Measurements from ENCODE around the gene CAMK4. TPM values are rescaled to one million over a fixed set of nuclear protein-coding genes. Genes with fewer than 3 reads are reported as not detected.

CAMK4 gene
- polyA plus RNA-seq, 1 donor (not counting 4 experiments of a cell fraction or from before 2014, with no cell fraction given), result 0.45 TPM

DNA sequence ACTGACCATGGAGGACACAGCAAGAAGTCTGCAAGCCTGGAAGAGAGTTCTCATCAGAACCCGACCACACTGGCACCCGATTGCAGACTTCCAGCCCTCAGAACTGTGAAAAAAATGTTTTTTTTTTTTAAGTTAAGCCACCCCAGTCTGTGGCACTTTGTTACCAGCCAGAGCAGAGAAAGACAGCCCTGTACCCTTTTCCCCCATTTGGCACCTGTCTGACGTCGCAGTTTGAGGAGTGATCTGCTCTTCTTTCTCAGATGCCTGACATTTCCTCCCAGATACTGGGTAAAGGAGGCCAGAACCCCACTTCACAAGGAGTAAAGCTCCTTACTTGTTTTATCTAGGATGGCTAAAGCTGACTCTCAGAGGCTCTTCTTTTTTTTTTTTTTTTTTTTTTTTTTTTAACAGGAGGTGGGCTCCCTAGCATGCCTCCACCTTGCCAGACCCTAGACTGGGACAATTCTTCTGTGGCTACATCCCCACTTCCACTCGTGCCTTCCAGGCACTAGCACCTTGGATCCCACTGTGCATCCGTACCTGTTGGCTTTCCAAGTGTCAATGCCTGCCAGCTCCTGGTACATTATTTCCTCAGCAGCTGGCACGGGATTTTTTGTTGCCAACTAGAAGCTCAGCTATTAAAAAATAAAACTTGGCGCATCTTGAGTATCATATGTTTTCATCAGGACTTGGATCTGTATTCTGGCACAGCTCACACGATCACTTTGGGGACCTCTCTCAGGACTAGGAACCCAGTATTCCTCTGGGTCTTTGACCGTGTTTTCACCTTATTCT, 14.4 kb downstream of the CAMK4 start:
- no peaks in the 10 kb centered on the region for H4K20me1 ChIP-seq (ENCODE audit: control insufficient read depth, extremely low read depth, insufficient read depth, low read length)
- no peak overlapping the region for H3K4me2 ChIP-seq (ENCODE audit: control insufficient read depth, extremely low read depth, insufficient read depth, low read depth, low read length)
- no peak for TF ChIP-seq EZH2 (IDR thresholded peaks at IDR 0.05; ENCODE audit: low read length)
- TF ChIP-seq CTCF (optimal IDR thresholded peaks at IDR 0.05 in 1 of 3, IDR thresholded peaks at IDR 0.05 in 1 of 3, conservative IDR thresholded peaks at IDR 0.05 in 1 of 3; ENCODE audit: extremely low read depth in 1 of 3, insufficient read depth in 2 of 3, low read length in 3 of 3), result no peak
- no peak overlapping the region for H3K9ac ChIP-seq (ENCODE audit: control insufficient read depth, extremely low read depth, insufficient read depth, low read length)
- H3K36me3 ChIP-seq (ENCODE audit: control insufficient read depth in 2 of 2, extremely low read depth in 1 of 2, insufficient read depth in 2 of 2, low read length in 2 of 2), result no peaks in the 10 kb centered on the region
- peaks cover 5% of the 10 kb centered on the region for H3K27me3 ChIP-seq (ENCODE audit: control insufficient read depth, extremely low read depth, insufficient read depth, low read length)
- H3K9me1 ChIP-seq (ENCODE audit: control insufficient read depth, extremely low read depth, insufficient read depth, low read length), result no peaks in the 10 kb centered on the region
- H2AFZ ChIP-seq (ENCODE audit: control insufficient read depth, low read length), result no peak overlapping the region
- H3K4me3 ChIP-seq (ENCODE audit: control insufficient read depth in 2 of 3, extremely low read depth in 1 of 3, insufficient read depth in 2 of 3, low read depth in 1 of 3, low read length in 3 of 3), result no peak overlapping the region
- DNase-seq (ENCODE audit: low read depth, low spot score), result no peak
- FAIRE-seq, result no peak
- peaks cover 7% of the 10 kb centered on the region for H3K4me1 ChIP-seq (ENCODE audit: control insufficient read depth, extremely low read depth, insufficient read depth, low read length)
- no peak overlapping the region for H3K27ac ChIP-seq (ENCODE audit: control insufficient read depth, insufficient read depth, low read length)
- H3K79me2 ChIP-seq (ENCODE audit: control insufficient read depth, insufficient read depth, low read length), result no peaks in the 10 kb centered on the region
- dilution Hi-C loops (cut with MboI; ENCODE audit: extremely low pct_ligation_motif_present, low sequenced_read_pairs), result no loop called here
- H3K9me3 ChIP-seq (ENCODE audit: control insufficient read depth, low read depth, low read length), result no peaks in the 10 kb centered on the region

DNA sequence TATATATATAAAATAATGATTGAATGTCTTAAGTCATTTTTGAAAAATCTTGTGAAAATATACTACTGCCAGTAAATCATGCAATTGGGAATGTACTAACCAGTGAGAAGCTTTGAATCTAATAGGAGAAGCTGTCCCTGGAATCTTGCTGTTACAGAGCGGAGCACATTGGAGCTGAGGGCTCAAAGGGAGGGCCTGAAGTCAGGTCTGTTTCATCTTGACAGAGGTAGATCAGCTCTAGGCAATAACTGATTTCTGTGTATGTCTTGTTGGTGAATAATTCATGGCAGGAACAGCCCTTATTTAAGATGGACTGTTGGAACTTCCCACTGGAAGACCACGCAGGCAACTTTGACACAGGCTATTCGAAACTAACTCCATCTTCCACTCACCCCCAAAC, 17.5 kb downstream of the CAMK4 start:
- H3K27me3 ChIP-seq (ENCODE audit: control insufficient read depth, extremely low read depth, insufficient read depth, low read length), result peaks cover 5% of the 10 kb centered on the region
- no peak overlapping the region for H3K9ac ChIP-seq (ENCODE audit: control insufficient read depth, extremely low read depth, insufficient read depth, low read length)
- H3K27ac ChIP-seq (ENCODE audit: control insufficient read depth, insufficient read depth, low read length), result no peak overlapping the region
- DNase-seq (ENCODE audit: low read depth, low spot score) (no peak), FAIRE-seq (no peak)
- no peak for TF ChIP-seq EZH2 (IDR thresholded peaks at IDR 0.05; ENCODE audit: low read length)
- no peak for TF ChIP-seq CTCF (optimal IDR thresholded peaks at IDR 0.05 in 1 of 3, IDR thresholded peaks at IDR 0.05 in 1 of 3, conservative IDR thresholded peaks at IDR 0.05 in 1 of 3; ENCODE audit: extremely low read depth in 1 of 3, insufficient read depth in 2 of 3, low read length in 3 of 3)
- H3K4me1 ChIP-seq (ENCODE audit: control insufficient read depth, extremely low read depth, insufficient read depth, low read length), result peaks cover 7% of the 10 kb centered on the region
- no peaks in the 10 kb centered on the region for H3K36me3 ChIP-seq (ENCODE audit: control insufficient read depth in 2 of 2, extremely low read depth in 1 of 2, insufficient read depth in 2 of 2, low read length in 2 of 2)
- H3K9me3 ChIP-seq (ENCODE audit: control insufficient read depth, low read depth, low read length), result no peaks in the 10 kb centered on the region
- no peak overlapping the region for H3K4me2 ChIP-seq (ENCODE audit: control insufficient read depth, extremely low read depth, insufficient read depth, low read depth, low read length)
- no peaks in the 10 kb centered on the region for H3K9me1 ChIP-seq (ENCODE audit: control insufficient read depth, extremely low read depth, insufficient read depth, low read length)
- dilution Hi-C loops (cut with MboI; ENCODE audit: extremely low pct_ligation_motif_present, low sequenced_read_pairs), result no loop called here
- no peaks in the 10 kb centered on the region for H4K20me1 ChIP-seq (ENCODE audit: control insufficient read depth, extremely low read depth, insufficient read depth, low read length)
- H3K4me3 ChIP-seq (ENCODE audit: control insufficient read depth in 2 of 3, extremely low read depth in 1 of 3, insufficient read depth in 2 of 3, low read depth in 1 of 3, low read length in 3 of 3), result no peak overlapping the region
- H2AFZ ChIP-seq (ENCODE audit: control insufficient read depth, low read length), result no peak overlapping the region
- H3K79me2 ChIP-seq (ENCODE audit: control insufficient read depth, insufficient read depth, low read length), result no peaks in the 10 kb centered on the region

All from keratinocyte (primary cell).